Effector memory CD4-positive, alpha-beta T cell (primary cell): ENCODE results near the gene RUVBL2.
"Not testable (repeated sequence)": the region's sequence is repeated elsewhere in the genome, so short reads cannot be mapped to it uniquely, and the experiment has no call there.

ENCODE experiments used
- DNase-seq, 3 donors: peaks; one replicate each; pipeline ENCODE4 v3.0.0-alpha.2; 2020
- H3K27ac ChIP-seq: 2 replicates; pipeline ENCODE4 v1.7.0; 2013; ENCODE audit warnings: mild to moderate bottlenecking, low read length, moderate library complexity; ENCODE audit not compliant: insufficient read depth, poor library complexity, severe bottlenecking
- H3K27me3 ChIP-seq: replicated peaks from 2 replicates; pipeline ENCODE4 v1.7.0; 2013; ENCODE audit warnings: mild to moderate bottlenecking, low read length; ENCODE audit not compliant: insufficient read depth, control insufficient read depth, poor library complexity, severe bottlenecking
- H3K36me3 ChIP-seq: 2 replicates; pipeline ENCODE4 v1.7.0; 2013; ENCODE audit warnings: mild to moderate bottlenecking, low read length, moderate library complexity; ENCODE audit not compliant: control insufficient read depth, insufficient read depth
- H3K4me1 ChIP-seq: 2 replicates; pipeline ENCODE4 v1.7.0; 2013; ENCODE audit warnings: low read length, mild to moderate bottlenecking; ENCODE audit not compliant: control insufficient read depth, insufficient read depth, poor library complexity, severe bottlenecking
- H3K4me3 ChIP-seq: 2 replicates; pipeline ENCODE4 v1.7.0; 2013; ENCODE audit warnings: low read length, low read depth, mild to moderate bottlenecking; ENCODE audit not compliant: insufficient read depth, poor library complexity, severe bottlenecking
- H3K9me3 ChIP-seq: 2 replicates; pipeline ENCODE4 v1.7.0; 2013; ENCODE audit warnings: mild to moderate bottlenecking, low read length, moderate library complexity; ENCODE audit not compliant: control insufficient read depth

RUVBL2 gene

DNA sequence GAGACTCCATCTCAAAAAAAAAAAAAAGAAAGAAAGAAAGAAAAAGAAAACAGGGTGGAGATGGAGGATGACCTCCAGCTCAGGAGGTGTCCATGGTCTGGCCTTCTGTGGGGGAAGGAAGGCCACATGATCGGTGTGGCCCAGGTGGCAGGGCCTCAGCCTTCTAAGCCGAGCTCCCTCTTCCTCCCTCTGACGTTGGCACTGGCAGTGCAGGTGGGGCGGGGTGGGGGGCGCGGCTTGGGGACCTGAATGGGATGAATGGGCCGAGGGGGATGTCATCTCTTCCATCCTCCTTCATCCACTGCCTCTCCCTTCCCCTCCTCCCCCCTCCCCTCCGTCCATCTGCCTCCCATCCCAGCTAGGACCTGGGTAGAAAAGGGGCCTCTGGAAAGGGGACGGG is 46.0 kb downstream of the RUVBL2 start:
- DNase-seq, H3K4me3 ChIP-seq, H3K4me1 ChIP-seq, H3K9me3 ChIP-seq, H3K36me3 ChIP-seq, H3K27me3 ChIP-seq, H3K27ac ChIP-seq: not testable (repeated sequence)

DNA sequence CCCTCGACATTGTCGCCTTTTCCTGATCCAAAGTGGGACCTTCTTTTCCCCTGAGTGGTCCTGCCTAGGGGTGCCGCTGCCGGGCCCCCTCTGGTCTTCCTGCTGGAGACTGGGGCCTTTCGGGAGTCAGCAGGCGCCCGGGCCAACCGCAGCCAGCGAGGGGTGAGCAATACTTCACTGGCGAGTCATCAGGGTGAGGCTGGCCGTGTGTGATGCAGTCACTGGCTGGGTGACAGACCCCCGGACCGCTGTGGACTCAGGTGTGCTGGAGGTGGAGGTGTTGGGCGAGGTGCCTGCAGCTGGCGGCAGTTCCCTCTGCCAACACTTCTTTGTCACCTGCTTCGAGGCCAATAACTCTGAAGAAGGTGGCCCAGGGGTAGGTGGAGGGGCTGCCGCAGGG is 48.5 kb downstream of the RUVBL2 start:
- no peak overlapping the region for H3K27ac ChIP-seq
- H3K36me3 ChIP-seq, result no peaks in the 10 kb centered on the region
- H3K9me3 ChIP-seq, result no peaks in the 10 kb centered on the region
- no peak for DNase-seq
- no peaks in the 10 kb centered on the region for H3K4me1 ChIP-seq
- H3K4me3 ChIP-seq, result no peak overlapping the region
- H3K27me3 ChIP-seq, result no peaks in the 10 kb centered on the region

DNA sequence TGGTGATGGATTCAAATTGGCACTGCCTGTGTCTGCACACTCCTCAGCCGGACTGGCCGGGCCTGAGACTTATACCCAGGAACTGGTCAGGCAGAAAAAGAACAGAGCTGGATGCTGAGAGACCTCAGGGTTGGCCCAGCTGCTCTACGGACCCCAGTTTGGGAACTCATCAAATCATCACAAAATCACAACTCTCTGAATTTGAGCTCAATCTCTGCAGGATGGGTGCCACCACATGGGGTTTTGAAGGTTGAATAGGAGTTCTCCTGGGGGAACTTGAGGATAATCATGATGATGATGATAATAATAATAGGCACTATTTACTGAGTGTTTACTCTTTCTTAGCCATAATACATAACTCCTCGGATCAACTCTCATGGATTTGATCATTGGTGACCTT is 49.0 kb downstream of the RUVBL2 start:
- DNase-seq, H3K27me3 ChIP-seq, H3K36me3 ChIP-seq, H3K4me1 ChIP-seq, H3K9me3 ChIP-seq, H3K4me3 ChIP-seq, H3K27ac ChIP-seq: not testable (repeated sequence)

DNA sequence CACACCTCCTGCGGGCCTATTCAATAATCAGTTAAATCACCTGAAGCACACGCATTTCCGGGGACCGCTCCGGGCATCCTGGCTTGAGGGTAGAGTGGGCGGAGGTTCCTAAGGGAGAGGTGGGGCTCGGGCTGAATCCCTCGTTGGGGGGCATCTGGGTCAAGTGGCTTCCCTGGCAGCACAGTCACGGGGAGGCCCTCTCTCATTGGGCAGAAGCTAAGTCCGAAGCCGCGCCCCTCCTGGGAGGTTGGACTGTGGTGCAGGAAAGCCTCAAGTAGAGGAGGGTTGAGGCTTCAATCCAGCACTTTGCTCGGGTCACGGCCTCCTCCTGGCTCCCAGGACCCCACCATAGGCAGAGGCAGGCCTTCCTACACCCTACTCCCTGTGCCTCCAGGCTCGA is 49.9 kb downstream of the RUVBL2 start, which contains the start of gene CGB5:
Gene CGB5 (plus strand): TSS at position 301 of the 400 bp plus-strand sequence. CDS start 362 bp downstream, outside the sequence.
- not testable (repeated sequence) for DNase-seq, H3K4me3 ChIP-seq, H3K4me1 ChIP-seq, H3K27me3 ChIP-seq, H3K27ac ChIP-seq, H3K9me3 ChIP-seq, H3K36me3 ChIP-seq

DNA sequence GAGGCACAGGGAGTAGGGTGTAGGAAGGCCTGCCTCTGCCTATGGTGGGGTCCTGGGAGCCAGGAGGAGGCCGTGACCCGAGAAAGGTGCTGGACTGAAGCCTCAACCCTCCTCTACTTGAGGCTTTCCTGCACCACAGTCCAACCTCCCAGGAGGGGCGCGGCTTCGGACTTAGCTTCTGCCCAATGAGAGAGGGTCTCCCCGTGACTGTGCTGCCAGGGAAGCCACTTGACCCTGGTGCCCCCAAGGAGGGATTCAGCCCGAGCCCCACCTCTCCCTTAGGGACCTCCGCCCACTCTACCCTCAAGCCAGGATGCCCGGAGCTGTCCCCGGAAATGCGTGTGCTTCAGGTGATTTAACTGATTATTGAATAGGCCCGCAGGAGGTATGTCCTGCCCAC is 55.3 kb downstream of the RUVBL2 start, which contains the start of gene CGB8:
Gene CGB8 (minus strand): TSS at position 101 of the 400 bp plus-strand sequence. CDS start 372 bp downstream, outside the sequence.
- H3K9me3 ChIP-seq, H3K27me3 ChIP-seq, H3K4me1 ChIP-seq, H3K36me3 ChIP-seq, H3K4me3 ChIP-seq, H3K27ac ChIP-seq, DNase-seq: not testable (repeated sequence)

DNA sequence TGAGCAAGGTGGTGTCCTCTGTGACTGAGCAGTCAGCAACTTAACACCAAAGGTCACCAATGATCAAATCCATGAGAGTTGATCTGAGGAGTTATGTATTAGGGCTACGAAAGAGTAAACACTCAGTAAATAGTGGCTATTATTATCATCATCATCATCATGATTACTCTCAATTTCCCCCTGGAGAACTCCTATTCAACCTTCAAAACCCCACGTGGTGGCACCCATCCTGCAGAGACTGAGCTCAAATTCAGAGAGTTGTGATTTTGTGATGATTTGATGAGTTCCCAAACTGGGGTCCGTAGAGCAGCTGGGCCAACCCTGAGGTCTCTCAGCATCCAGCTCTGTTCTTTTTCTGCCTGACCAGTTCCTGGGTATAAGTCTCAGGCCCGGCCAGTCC is 56.1 kb downstream of the RUVBL2 start:
- not testable (repeated sequence) for DNase-seq, H3K36me3 ChIP-seq, H3K27ac ChIP-seq, H3K4me3 ChIP-seq, H3K9me3 ChIP-seq, H3K4me1 ChIP-seq, H3K27me3 ChIP-seq

DNA sequence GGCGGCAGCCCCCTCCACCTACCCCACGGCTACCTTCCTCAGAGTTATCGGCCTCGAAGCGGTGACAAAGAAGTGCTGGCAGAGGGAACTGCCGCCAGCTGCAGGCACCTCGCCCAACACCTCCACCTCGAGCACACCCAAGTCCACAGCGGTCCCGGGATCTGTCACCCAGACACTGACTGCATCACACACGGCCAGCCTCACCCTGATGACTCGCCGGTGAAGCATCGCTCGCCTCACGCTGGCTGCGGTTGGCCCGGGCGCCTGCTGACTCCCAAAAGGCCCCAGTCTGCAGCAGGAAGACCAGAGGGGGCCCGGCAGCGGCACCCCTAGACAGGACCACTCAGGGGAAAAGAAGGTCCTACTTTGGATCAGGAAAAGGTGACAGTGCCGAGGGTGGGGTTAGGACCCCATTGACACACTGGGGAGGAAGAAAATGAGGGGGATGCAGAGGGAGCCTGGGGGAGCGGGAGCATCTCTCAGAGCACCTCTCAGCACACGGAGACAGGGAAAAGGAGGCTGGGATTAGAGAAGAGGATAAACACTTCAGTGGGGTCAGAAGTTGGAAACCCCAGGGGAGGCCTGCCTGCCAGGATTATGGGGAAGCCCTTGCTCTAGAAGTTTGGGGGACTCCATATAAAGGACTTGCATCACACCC is 56.8 kb downstream of the RUVBL2 start:
- H3K27me3 ChIP-seq, H3K27ac ChIP-seq, H3K9me3 ChIP-seq, H3K36me3 ChIP-seq, H3K4me3 ChIP-seq, DNase-seq, H3K4me1 ChIP-seq: not testable (repeated sequence)

DNA sequence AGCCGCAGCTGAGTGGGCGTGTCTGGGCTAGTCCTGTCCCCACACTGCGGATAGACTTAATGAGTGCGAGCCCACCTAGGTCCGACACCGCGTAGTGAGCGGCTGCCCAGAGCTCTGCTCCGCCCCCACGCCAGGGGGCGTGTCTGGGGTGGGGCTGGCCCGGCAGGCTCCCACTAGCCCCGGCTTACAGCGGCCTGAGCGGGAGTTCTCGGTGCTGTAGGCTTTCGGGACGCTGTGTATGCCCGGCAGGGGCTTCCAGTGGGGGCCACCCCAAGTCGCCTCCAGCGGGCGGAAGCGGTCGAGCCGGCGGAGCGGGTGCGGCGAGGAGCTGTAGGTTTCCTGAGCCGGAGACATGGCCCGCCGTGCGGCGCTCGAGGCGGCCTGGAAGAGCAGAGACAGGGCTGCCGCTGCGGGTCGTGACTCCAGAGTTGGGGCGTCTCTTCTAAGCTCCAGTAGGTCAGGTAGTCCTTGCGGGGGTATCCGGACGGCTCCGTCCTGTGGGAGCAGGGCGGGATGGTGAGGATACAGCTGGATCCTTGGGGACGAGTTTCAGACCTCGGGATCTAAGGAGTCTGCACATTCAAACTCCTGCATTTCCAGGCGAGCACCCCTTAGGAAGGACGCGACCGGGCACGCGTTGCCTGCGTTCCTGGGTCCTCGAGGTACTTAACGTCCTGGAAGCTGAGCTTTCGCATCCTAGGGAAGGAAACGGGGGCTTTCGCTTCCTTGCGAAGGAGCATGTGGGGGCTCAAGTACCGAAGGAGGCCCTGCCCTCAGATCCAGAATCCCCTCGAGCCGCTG is 62.6 kb downstream of the RUVBL2 start:
- peaks cover 10% of the 10 kb centered on the region for H3K27me3 ChIP-seq
- peak in 1 of 3 donors; percentile 45 for DNase-seq
- peak overlapping the region; percentile 73 for H3K4me3 ChIP-seq
- H3K9me3 ChIP-seq, result no peaks in the 10 kb centered on the region
- no peaks in the 10 kb centered on the region for H3K36me3 ChIP-seq
- peaks cover 24% of the 10 kb centered on the region for H3K4me1 ChIP-seq
- H3K27ac ChIP-seq, result no peak overlapping the region

DNA sequence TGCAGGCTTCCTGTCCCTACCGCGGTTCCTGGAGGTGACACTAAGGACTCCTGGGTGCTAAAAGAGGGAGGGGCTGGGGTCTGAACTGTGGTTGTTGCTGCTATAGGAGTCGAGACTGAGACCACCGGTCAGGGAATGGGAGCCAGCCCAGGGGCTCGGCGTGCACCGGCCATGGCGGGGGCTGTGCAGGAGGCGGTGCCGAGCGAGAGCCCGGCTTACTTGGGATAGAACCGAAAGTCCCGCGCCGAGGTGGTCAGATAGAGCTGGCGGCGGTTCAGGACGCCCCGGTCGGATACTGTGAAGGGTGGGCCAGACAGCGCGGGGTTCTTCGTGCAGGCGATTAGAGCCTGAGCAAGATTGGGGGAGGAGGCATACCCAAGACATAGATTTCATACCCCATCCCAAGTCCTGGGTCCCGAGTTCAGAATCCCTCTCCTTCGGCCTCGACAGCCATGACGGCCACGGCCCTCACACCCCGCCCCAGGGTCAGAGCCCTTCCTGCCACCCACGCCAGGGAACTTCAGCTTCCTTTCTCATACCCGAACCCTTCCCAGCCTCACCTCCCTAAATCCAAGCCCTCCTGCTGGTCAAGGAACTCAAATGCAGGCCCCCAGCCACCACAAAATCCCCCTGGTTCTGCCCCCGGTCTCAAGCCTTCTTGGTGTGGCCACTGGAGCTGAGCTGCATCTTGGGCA is 63.4 kb downstream of the RUVBL2 start:
- H3K9me3 ChIP-seq, H3K27ac ChIP-seq, H3K36me3 ChIP-seq, DNase-seq, H3K27me3 ChIP-seq: not testable (repeated sequence)
- Histone ChIP-seq H3K4me3 (peak overlapping the region; percentile 73), H3K4me1 (peaks cover 24% of the 10 kb centered on the region)
